CD4-positive, CD25-positive, alpha-beta regulatory T cell (primary cell): ENCODE data around the gene ATP1A4. TPM values are rescaled to one million over a fixed set of nuclear protein-coding genes. Genes with fewer than 3 reads are reported as not detected.

Experiments used
- ATAC-seq, 2 donors: fragments of 150-1000 bp; cut with Tn5 transposase; one replicate each; pipeline ENCODE4 v1.10.0; 2021; ENCODE audit warnings: low read depth in 2 of 2, moderate number of reproducible peaks in 2 of 2, moderate library complexity in 1 of 2
- DNase-seq, 3 donors: peaks; one replicate each; pipeline versions ENCODE4 v3.0.0 to v3.0.0-alpha.2; 2012 to 2022; ENCODE audit warnings: mixed read lengths in 1 of 3
- H3K27ac ChIP-seq: one replicate; pipeline ENCODE4 v1.7.0; 2013; ENCODE audit warnings: mild to moderate bottlenecking, low read length; ENCODE audit not compliant: insufficient read depth, poor library complexity, severe bottlenecking
- H3K27me3 ChIP-seq: one replicate; pipeline ENCODE4 v1.7.0; 2013; ENCODE audit warnings: low read length; ENCODE audit not compliant: control insufficient read depth, insufficient read depth
- H3K36me3 ChIP-seq: one replicate; pipeline ENCODE4 v1.7.0; 2013; ENCODE audit warnings: mild to moderate bottlenecking, low read length, moderate library complexity; ENCODE audit not compliant: control insufficient read depth, insufficient read depth
- H3K4me1 ChIP-seq: 2 replicates; pipeline ENCODE4 v1.7.0; 2013; ENCODE audit warnings: mild to moderate bottlenecking, low read length; ENCODE audit not compliant: insufficient read depth, control insufficient read depth, poor library complexity, severe bottlenecking
- H3K4me3 ChIP-seq: one replicate; pipeline ENCODE4 v1.7.0; 2013; ENCODE audit warnings: low read depth, mild to moderate bottlenecking, low read length, moderate library complexity
- H3K9me3 ChIP-seq, 2 experiments: 1 replicate in 1 of 2; 2 replicates in 1 of 2; pipeline ENCODE4 v1.7.0; 2013; ENCODE audit warnings: low read length in 2 of 2, mild to moderate bottlenecking in 1 of 2, moderate library complexity in 1 of 2; ENCODE audit not compliant: control insufficient read depth in 2 of 2
- H3K27ac Mint-ChIP-seq, 3 donors: one replicate each; pipeline ENCODE4 v1.8.0; 2020 to 2022; ENCODE audit warnings: mild to moderate bottlenecking in 3 of 3, mixed read lengths in 3 of 3, moderate library complexity in 2 of 3
- H3K27me3 Mint-ChIP-seq: one replicate; pipeline ENCODE4 v1.8.0; 2022; ENCODE audit warnings: mild to moderate bottlenecking, mixed read lengths
- H3K36me3 Mint-ChIP-seq: one replicate; pipeline ENCODE4 v1.8.0; 2020; ENCODE audit warnings: mixed read lengths
- H3K4me1 Mint-ChIP-seq, 4 donors: one replicate each; pipeline ENCODE4 v1.8.0; 2020 to 2022; ENCODE audit warnings: mixed read lengths in 4 of 4, mild to moderate bottlenecking in 1 of 4
- H3K4me3 Mint-ChIP-seq, 4 donors: one replicate each; pipeline ENCODE4 v1.8.0; 2020 to 2022; ENCODE audit warnings: mild to moderate bottlenecking in 4 of 4, mixed read lengths in 4 of 4, moderate library complexity in 3 of 4
- H3K9me3 Mint-ChIP-seq, 7 donors: one replicate each; pipeline ENCODE4 v1.8.0; 2020 to 2022; ENCODE audit warnings: mixed read lengths in 7 of 7, mild to moderate bottlenecking in 3 of 7, moderate library complexity in 2 of 7
- polyA plus RNA-seq, 4 donors: library from polyadenylated mRNA; unstranded; fragments of 300-500 nt; fragmentation: Illumina TruSeq; gene quantifications; one replicate each; pipeline ENCODE4 v1.2.3, GENCODE V29; 2021
- total RNA-seq: library from RNA; stranded (reverse); gene quantifications from one replicate; pipeline ENCODE4 v1.2.3, GENCODE V29; 2022

Gene ATP1A4
- total and polyA plus RNA-seq, 5 donors from 2014 or later, result not detected

DNA sequence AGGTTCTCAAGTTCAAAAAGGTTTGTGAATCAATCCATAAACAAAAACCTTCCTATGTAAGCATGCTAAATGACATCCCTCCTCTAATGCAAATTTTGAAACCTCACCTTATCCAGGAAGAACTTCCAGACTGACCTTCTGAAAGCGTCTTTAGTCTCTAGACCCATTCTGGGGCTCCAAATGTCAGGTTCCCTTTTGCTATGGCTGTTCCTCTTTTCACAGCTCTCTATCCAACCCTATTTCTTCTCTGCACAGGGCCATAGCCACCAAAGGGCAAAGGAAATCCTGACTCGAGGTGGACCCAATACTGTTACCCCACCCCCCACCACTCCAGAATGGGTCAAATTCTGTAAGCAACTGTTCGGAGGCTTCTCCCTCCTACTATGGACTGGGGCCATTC lies 3.4 kb downstream of the ATP1A4 start:
- peak overlapping the region in 1 of 4 donors; percentile 55 for H3K4me3 Mint-ChIP-seq

GRCh38 chr1:160156361-160156760 lies 5.0 kb downstream of the ATP1A4 start:
- H3K36me3 Mint-ChIP-seq, result no peaks in the 10 kb centered on the region
- no peaks in the 10 kb centered on the region for H3K27me3 ChIP-seq
- H3K4me3 ChIP-seq, result no peak overlapping the region
- H3K4me3 Mint-ChIP-seq, result no peak overlapping the region
- H3K36me3 ChIP-seq, result no peaks in the 10 kb centered on the region
- ATAC-seq (no peak), DNase-seq (no peak)
- peaks cover 0 to 1% (median 0%) of the 10 kb centered on the region in 4 donors for H3K4me1 Mint-ChIP-seq
- no peaks in the 10 kb centered on the region for H3K9me3 Mint-ChIP-seq
- H3K9me3 ChIP-seq, result no peaks in the 10 kb centered on the region
- H3K27ac Mint-ChIP-seq, result no peak overlapping the region
- peaks cover 18% of the 10 kb centered on the region for H3K27me3 Mint-ChIP-seq
- no peak overlapping the region for H3K27ac ChIP-seq
- no peaks in the 10 kb centered on the region for H3K4me1 ChIP-seq

More for the DNA sequence above, 3.4 kb downstream of the ATP1A4 start:
- Mint-ChIP-seq H3K27ac (no peak overlapping the region), H3K36me3 (no peaks in the 10 kb centered on the region), H3K4me1 (peaks cover 0 to 1% (median 0%) of the 10 kb centered on the region in 4 donors), H3K9me3 (no peaks in the 10 kb centered on the region), H3K27me3 (peaks cover 18% of the 10 kb centered on the region)
- H3K4me1 ChIP-seq, result no peaks in the 10 kb centered on the region
- H3K27me3 ChIP-seq, result peaks cover 2% of the 10 kb centered on the region
- no peak overlapping the region for H3K4me3 ChIP-seq
- H3K9me3 ChIP-seq, result no peaks in the 10 kb centered on the region
- no peaks in the 10 kb centered on the region for H3K36me3 ChIP-seq
- no peak for DNase-seq
- ATAC-seq, result no peak
- H3K27ac ChIP-seq, result no peak overlapping the region

- H3K27me3 ChIP-seq, result no peaks in the 10 kb centered on the region
These were observed 5.8 kb downstream of the ATP1A4 start for GRCh38 chr1:160157174-160157573.

DNA sequence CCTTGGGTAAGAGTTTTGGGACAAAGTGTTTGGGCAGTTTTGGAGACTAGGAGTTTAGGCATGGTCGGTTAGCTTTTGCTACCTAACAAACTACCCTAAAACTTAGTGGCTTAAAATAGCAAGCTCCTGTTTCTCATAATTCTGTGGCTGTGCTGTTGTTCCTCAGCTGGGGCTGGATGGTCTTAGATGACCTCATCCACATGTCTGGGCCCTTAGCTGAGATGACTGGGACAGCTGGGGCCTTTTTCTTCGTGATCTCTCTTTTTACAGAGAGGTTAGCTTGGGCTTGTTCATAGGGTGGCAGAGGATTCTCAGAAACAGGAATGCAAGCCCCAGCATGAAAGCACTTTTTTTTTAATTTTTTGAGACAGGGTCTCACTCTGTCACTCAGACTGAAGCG lies 6.6 kb downstream of the ATP1A4 start:
- Mint-ChIP-seq H3K27me3 (peaks cover 26% of the 10 kb centered on the region), H3K9me3 (no peaks in the 10 kb centered on the region), H3K27ac (no peak overlapping the region), H3K4me3 (no peak overlapping the region), H3K36me3 (no peaks in the 10 kb centered on the region), H3K4me1 (peaks cover 0 to 4% (median 2%) of the 10 kb centered on the region in 4 donors)
- no peak for DNase-seq
- Histone ChIP-seq H3K4me3 (no peak overlapping the region), H3K27me3 (no peaks in the 10 kb centered on the region), H3K4me1 (no peaks in the 10 kb centered on the region), H3K36me3 (no peaks in the 10 kb centered on the region), H3K9me3 (no peaks in the 10 kb centered on the region), H3K27ac (no peak overlapping the region)
- ATAC-seq, result no peak

More at GRCh38 chr1:160157174-160157573, 5.8 kb downstream of the ATP1A4 start:
- H3K9me3 ChIP-seq, result no peaks in the 10 kb centered on the region
- H3K36me3 ChIP-seq, result no peaks in the 10 kb centered on the region
- no peak overlapping the region for H3K27ac ChIP-seq
- no peak for ATAC-seq
- no peaks in the 10 kb centered on the region for H3K4me1 ChIP-seq
- Mint-ChIP-seq H3K4me1 (peaks cover 0 to 4% (median under 1%) of the 10 kb centered on the region in 4 donors), H3K4me3 (no peak overlapping the region), H3K9me3 (no peaks in the 10 kb centered on the region), H3K36me3 (no peaks in the 10 kb centered on the region), H3K27ac (peak overlapping the region in 1 of 3 donors; percentile 57), H3K27me3 (peaks cover 26% of the 10 kb centered on the region)
- H3K4me3 ChIP-seq, result no peak overlapping the region
- DNase-seq, result no peak

GRCh38 chr1:160158534-160158933 lies 7.1 kb downstream of the ATP1A4 start:
- no peaks in the 10 kb centered on the region for H3K9me3 Mint-ChIP-seq
- H3K4me1 ChIP-seq, result no peaks in the 10 kb centered on the region
- H3K4me1 Mint-ChIP-seq, result peaks cover 0 to 4% (median 3%) of the 10 kb centered on the region in 4 donors
- H3K4me3 Mint-ChIP-seq, result no peak overlapping the region
- H3K27me3 ChIP-seq, result no peaks in the 10 kb centered on the region
- peaks cover 26% of the 10 kb centered on the region for H3K27me3 Mint-ChIP-seq
- H3K27ac Mint-ChIP-seq, result no peak overlapping the region
- H3K9me3 ChIP-seq, result no peaks in the 10 kb centered on the region
- H3K36me3 ChIP-seq, result no peaks in the 10 kb centered on the region
- ATAC-seq (no peak), DNase-seq (no peak)
- H3K4me3 ChIP-seq, result no peak overlapping the region
- H3K36me3 Mint-ChIP-seq, result no peaks in the 10 kb centered on the region
- no peak overlapping the region for H3K27ac ChIP-seq

GRCh38 chr1:160159846-160160245 lies 8.4 kb downstream of the ATP1A4 start:
- no peaks in the 10 kb centered on the region for H3K4me1 ChIP-seq
- ATAC-seq (no peak), DNase-seq (no peak)
- H3K27me3 Mint-ChIP-seq, result peaks cover 22% of the 10 kb centered on the region
- no peaks in the 10 kb centered on the region for H3K9me3 Mint-ChIP-seq
- no peaks in the 10 kb centered on the region for H3K36me3 ChIP-seq
- H3K4me3 ChIP-seq, result no peak overlapping the region
- H3K9me3 ChIP-seq, result no peaks in the 10 kb centered on the region
- no peak overlapping the region for H3K4me3 Mint-ChIP-seq
- H3K27ac ChIP-seq, result no peak overlapping the region
- H3K4me1 Mint-ChIP-seq, result peaks cover 0 to 4% (median 3%) of the 10 kb centered on the region in 4 donors
- H3K36me3 Mint-ChIP-seq, result no peaks in the 10 kb centered on the region
- no peak overlapping the region for H3K27ac Mint-ChIP-seq
- no peaks in the 10 kb centered on the region for H3K27me3 ChIP-seq

DNA sequence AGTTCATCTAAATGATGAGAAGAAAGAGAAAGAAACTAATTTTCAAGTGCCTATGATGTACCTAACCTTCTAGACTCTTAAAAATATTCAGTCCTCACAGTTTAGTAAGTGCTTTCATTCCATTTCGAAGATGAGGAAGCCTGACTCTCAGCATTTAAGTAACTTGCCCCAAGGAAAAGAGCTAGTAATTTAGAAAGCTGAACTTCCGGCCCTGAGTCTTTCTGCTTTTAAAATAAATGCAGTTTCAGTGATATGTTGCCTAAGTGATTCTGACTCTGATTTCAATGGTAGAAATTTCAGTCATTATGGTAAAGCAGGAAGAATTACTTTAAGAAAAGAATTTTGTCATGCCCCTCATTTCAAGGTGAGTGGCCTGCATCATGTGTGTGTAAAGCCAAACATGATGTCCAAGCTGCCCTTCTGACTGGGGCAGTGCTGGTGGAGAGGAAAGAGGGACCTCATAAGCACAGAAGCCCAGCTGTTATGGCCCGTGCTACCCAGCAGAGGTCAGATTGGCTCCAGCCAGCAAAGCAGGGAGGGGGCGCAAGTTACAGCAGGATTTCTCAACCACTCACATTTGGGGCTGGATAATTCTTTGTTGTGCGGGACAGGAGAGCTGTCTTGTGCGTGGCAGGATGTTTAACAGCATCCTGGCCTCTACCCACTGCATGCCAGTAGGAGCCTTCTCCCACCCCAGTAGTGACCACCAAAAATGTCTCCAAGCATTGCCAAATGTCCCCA lies 10.7 kb downstream of the ATP1A4 start:
- no peak overlapping the region for H3K4me3 Mint-ChIP-seq
- Histone ChIP-seq H3K4me3 (no peak overlapping the region), H3K9me3 (no peaks in the 10 kb centered on the region), H3K4me1 (no peaks in the 10 kb centered on the region), H3K27ac (no peak overlapping the region), H3K27me3 (no peaks in the 10 kb centered on the region), H3K36me3 (no peaks in the 10 kb centered on the region)
- H3K27me3 Mint-ChIP-seq, result peaks cover 22% of the 10 kb centered on the region
- H3K27ac Mint-ChIP-seq, result no peak overlapping the region
- ATAC-seq (no peak), DNase-seq (no peak)
- H3K9me3 Mint-ChIP-seq, result no peaks in the 10 kb centered on the region
- no peaks in the 10 kb centered on the region for H3K36me3 Mint-ChIP-seq
- H3K4me1 Mint-ChIP-seq, result peaks cover 0 to 4% (median 3%) of the 10 kb centered on the region in 4 donors

DNA sequence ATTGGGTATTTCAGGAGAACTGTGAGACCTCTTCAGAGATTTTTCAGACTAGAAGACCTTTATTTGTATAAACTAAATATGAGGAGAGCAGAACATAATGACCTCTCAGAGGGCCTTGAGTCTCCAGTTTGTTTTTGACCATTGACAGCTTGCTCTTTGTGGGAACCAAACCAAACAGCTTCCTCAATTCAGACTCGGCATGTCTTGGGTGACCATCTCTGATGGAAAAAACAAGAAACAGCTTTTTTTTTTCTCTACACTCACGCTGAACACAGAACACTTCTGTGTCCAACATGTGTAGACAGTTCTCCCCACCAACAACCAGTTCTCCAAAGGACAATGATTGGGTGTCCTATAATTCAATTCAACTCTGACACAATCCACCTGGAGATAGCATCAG lies 11.5 kb downstream of the ATP1A4 start:
- no peaks in the 10 kb centered on the region for H3K36me3 ChIP-seq
- H3K4me1 ChIP-seq, result no peaks in the 10 kb centered on the region
- H3K27me3 ChIP-seq, result no peaks in the 10 kb centered on the region
- H3K27ac ChIP-seq, result no peak overlapping the region
- H3K4me3 ChIP-seq, result no peak overlapping the region
- Mint-ChIP-seq H3K36me3 (no peaks in the 10 kb centered on the region), H3K4me1 (peaks cover 0 to 4% (median 3%) of the 10 kb centered on the region in 4 donors), H3K27me3 (peaks cover 22% of the 10 kb centered on the region), H3K4me3 (no peak overlapping the region), H3K27ac (no peak overlapping the region), H3K9me3 (no peaks in the 10 kb centered on the region)
- H3K9me3 ChIP-seq, result no peaks in the 10 kb centered on the region
- no peak for DNase-seq
- ATAC-seq, result no peak
